Stimulated activated naive CD8-positive, alpha-beta T cell treated with anti-CD3 and anti-CD28 coated beads, Interleukin-15, Interleukin-2, amounts not matched to agents 100 U/mL and 50 U/mL, for 24 hours (primary cell): ENCODE data around the gene OSBPL5.
"Not testable (repeated sequence)": the region's sequence is repeated elsewhere in the genome, so short reads cannot be mapped to it uniquely, and the experiment has no call there.

Source experiments
- ATAC-seq: fragments of 150-1000 bp; cut with Tn5 transposase; one replicate; pipeline ENCODE4 v1.10.0; 2021
- DNase-seq: peaks from one replicate; pipeline ENCODE4 v3.0.0; 2021

Gene OSBPL5

GRCh38 chr11:3120071-3120792, 44.9 kb downstream of the OSBPL5 start:
- DNase-seq (no peak), ATAC-seq (no peak)

- ATAC-seq (no peak), DNase-seq (no peak)
These were observed 45.8 kb downstream of the OSBPL5 start for GRCh38 chr11:3119141-3119821.

GRCh38 chr11:3115321-3115720, 49.8 kb downstream of the OSBPL5 start:
- DNase-seq, result no peak
- no peak for ATAC-seq

- DNase-seq, ATAC-seq: not testable (repeated sequence)
These were observed 51.4 kb downstream of the OSBPL5 start for GRCh38 chr11:3113661-3114060.

- DNase-seq (no peak), ATAC-seq (no peak)
These were observed 53.0 kb downstream of the OSBPL5 start for GRCh38 chr11:3111919-3112690.

- ATAC-seq (no peak), DNase-seq (no peak)
These were observed 53.6 kb downstream of the OSBPL5 start for GRCh38 chr11:3111466-3111865.

- DNase-seq (peak; percentile 61), ATAC-seq (peak; percentile 65)
These were observed 55.0 kb downstream of the OSBPL5 start for GRCh38 chr11:3109921-3110706.

GRCh38 chr11:3109434-3109833, 55.7 kb downstream of the OSBPL5 start:
- no peak for DNase-seq
- no peak for ATAC-seq

- ATAC-seq (no peak), DNase-seq (no peak)
These were observed 56.9 kb downstream of the OSBPL5 start for GRCh38 chr11:3108183-3108721.

GRCh38 chr11:3107608-3108182, 57.4 kb downstream of the OSBPL5 start:
- no peak for DNase-seq
- ATAC-seq, result no peak

GRCh38 chr11:3106736-3107524, 58.2 kb downstream of the OSBPL5 start:
- DNase-seq (no peak), ATAC-seq (no peak)

- DNase-seq (no peak), ATAC-seq (no peak)
These were observed 59.0 kb downstream of the OSBPL5 start for GRCh38 chr11:3105791-3106735.

GRCh38 chr11:3104961-3105790, 59.9 kb downstream of the OSBPL5 start:
- ATAC-seq (no peak), DNase-seq (no peak)

GRCh38 chr11:3104051-3104714, 60.9 kb downstream of the OSBPL5 start:
- DNase-seq, result no peak
- no peak for ATAC-seq

- no peak for ATAC-seq
These were observed 62.0 kb downstream of the OSBPL5 start for GRCh38 chr11:3103076-3103475.

GRCh38 chr11:3102641-3102921, 62.5 kb downstream of the OSBPL5 start:
- no peak for DNase-seq
- no peak for ATAC-seq

More at GRCh38 chr11:3103076-3103475, 62.0 kb downstream of the OSBPL5 start:
- no peak for DNase-seq

GRCh38 chr11:3101921-3102640, 63.0 kb downstream of the OSBPL5 start:
- ATAC-seq (no peak), DNase-seq (no peak)

GRCh38 chr11:3099178-3099577, 65.9 kb downstream of the OSBPL5 start:
- no peak for DNase-seq
- ATAC-seq, result no peak
